SK-N-MC (cell line): ENCODE measurements around the gene FCRL1.

Source experiments
- EZH2 ChIP-seq: fragments of 200-600 bp; sonication (generic); IDR thresholded peaks from one replicate; pipeline ENCODE4 v1.6.1; 2017; ENCODE audit warnings: antibody characterized with exemption
- FOXP2 ChIP-seq: optimal IDR thresholded peaks from 2 replicates; pipeline ENCODE3; 2011; ENCODE audit warnings: mild to moderate bottlenecking, moderate library complexity; ENCODE audit not compliant: insufficient read depth; ENCODE audit errors: extremely low read length, control extremely low read depth

DNA sequence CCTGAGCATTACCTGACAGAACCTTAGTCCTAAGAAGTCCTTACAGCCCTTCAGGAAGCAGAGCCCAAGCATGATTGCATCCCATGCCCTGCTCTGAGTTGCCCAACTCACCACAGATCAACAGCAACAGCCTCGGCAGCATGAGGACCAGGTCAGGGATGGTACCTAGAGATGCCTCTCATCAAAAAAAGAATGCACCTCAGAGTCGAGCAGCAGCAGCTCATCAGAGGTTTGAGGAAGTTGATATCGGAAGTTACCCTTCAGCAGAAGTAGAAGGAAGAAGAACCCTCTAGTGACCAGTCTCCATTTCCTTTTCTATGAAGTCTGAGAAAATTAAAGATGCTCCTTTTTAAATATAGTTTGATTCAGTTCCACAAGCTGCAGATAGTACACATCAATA lies at the start of gene FCRL1:
- TF ChIP-seq EZH2 (no peak), FOXP2 (no peak)
